ENCODE results near the gene NOL11. TPM values are rescaled to one million over a fixed set of nuclear protein-coding genes. Genes with fewer than 3 reads are reported as not detected.
A peak's percentile ranks its signal among the peaks of the same experiment; 100 is the strongest.

The NOL11 gene
- total and polyA plus RNA-seq, 2 experiments from 2014 or later = 116 to 130 TPM

GRCh38 chr17:67773246-67773645 is 55.5 kb downstream of the NOL11 start:
- ATAC-seq = no peak
- Histone ChIP-seq H3K4me3 (no peak overlapping the region), H3F3A (replicated peaks; ENCODE audit: low read depth) (no peaks in the 10 kb centered on the region), H3K9me2 (ENCODE audit: insufficient read depth) (no peaks in the 10 kb centered on the region), H3K4me1 (ENCODE audit: insufficient read depth) (no peaks in the 10 kb centered on the region), H4K20me1 (replicated peaks; ENCODE audit: insufficient read depth) (no peaks in the 10 kb centered on the region), H3K4me2 (no peak overlapping the region), H3K27ac (ENCODE audit: low read depth) (no peak overlapping the region), H3K27me3 (ENCODE audit: insufficient read depth) (no peaks in the 10 kb centered on the region), H2AFZ (peak overlapping the region; percentile 63; the same call in 1 of the 2 replicates), H3K79me2 (replicated peaks; ENCODE audit: insufficient read depth) (no peaks in the 10 kb centered on the region), H3K36me3 (ENCODE audit: insufficient read depth) (no peaks in the 10 kb centered on the region)
- Mint-ChIP-seq H3K9me3 (no peaks in the 10 kb centered on the region), H3K4me3 (no peak overlapping the region), H3K27me3 (ENCODE audit: insufficient read depth, low read depth, poor library complexity) (peaks cover 7% of the 10 kb centered on the region), H3K36me3 (ENCODE audit: low read depth) (no peaks in the 10 kb centered on the region), H3K27ac (no peak overlapping the region), H3K4me1 (0 out of 3 replicates have a peak, but pooled peaks cover 3% of the 10 kb centered on the region)
- no peak for DNase-seq (ENCODE audit: low spot score)
- TF ChIP-seq REST (IDR thresholded peaks at IDR 0.05; ENCODE audit: unreplicated experiment) = no peak
- no peak for TF ChIP-seq POLR2AphosphoS5 (IDR thresholded peaks at IDR 0.05; ENCODE audit: low read depth)
- TF ChIP-seq ETS1 (IDR thresholded peaks at IDR 0.05) = no peak
- no peak for TF ChIP-seq ZNF114 (CRISPR knock-in tag; IDR thresholded peaks at IDR 0.05)
- TF ChIP-seq EZH2phosphoT487 (IDR thresholded peaks at IDR 0.05; ENCODE audit: unreplicated experiment) = no peak
- TF ChIP-seq NANOG (IDR thresholded peaks at IDR 0.05; ENCODE audit: borderline replicate concordance) = no peak
- no peak for TF ChIP-seq ZNF462 (CRISPR knock-in tag; IDR thresholded peaks at IDR 0.05)
- no peak for TF ChIP-seq EZH2 (IDR thresholded peaks at IDR 0.05; ENCODE audit: low read depth, unreplicated experiment)
- no peak for TF ChIP-seq STAT1 (IDR thresholded peaks at IDR 0.05; ENCODE audit: unreplicated experiment)
- TF ChIP-seq CTCF (conservative IDR thresholded peaks at IDR 0.05; ENCODE audit: low read depth in 2 of 2) = no peak
- no peak for TF ChIP-seq CREB1 (CRISPR knock-in tag; IDR thresholded peaks at IDR 0.05; ENCODE audit: low read depth)
- TF ChIP-seq ZNF331 (CRISPR knock-in tag; IDR thresholded peaks at IDR 0.05; ENCODE audit: low read depth) = no peak
- TF ChIP-seq JUNB (IDR thresholded peaks at IDR 0.05; ENCODE audit: unreplicated experiment) = no peak

All from GM23338 (cell line).